Fibroblast of gingiva (primary cell): ENCODE results near the gene CAMK2B.
A peak's percentile ranks its signal among the peaks of the same experiment; 100 is the strongest.
"Not testable (repeated sequence)": the region's sequence is repeated elsewhere in the genome, so short reads cannot be mapped to it uniquely, and the experiment has no call there.

Source experiments
- DNase-seq: peaks from one replicate; pipeline ENCODE4 v3.0.0-alpha.2; 2011; ENCODE audit warnings: low read depth

The CAMK2B gene

GRCh38 chr7:44215531-44215930, 109.9 kb downstream of the CAMK2B start:
- DNase-seq, result no peak

- DNase-seq, result no peak
These were observed 111.5 kb downstream of the CAMK2B start for GRCh38 chr7:44213877-44214388.

GRCh38 chr7:44213206-44213876, 112.1 kb downstream of the CAMK2B start:
- no peak for DNase-seq

DNA sequence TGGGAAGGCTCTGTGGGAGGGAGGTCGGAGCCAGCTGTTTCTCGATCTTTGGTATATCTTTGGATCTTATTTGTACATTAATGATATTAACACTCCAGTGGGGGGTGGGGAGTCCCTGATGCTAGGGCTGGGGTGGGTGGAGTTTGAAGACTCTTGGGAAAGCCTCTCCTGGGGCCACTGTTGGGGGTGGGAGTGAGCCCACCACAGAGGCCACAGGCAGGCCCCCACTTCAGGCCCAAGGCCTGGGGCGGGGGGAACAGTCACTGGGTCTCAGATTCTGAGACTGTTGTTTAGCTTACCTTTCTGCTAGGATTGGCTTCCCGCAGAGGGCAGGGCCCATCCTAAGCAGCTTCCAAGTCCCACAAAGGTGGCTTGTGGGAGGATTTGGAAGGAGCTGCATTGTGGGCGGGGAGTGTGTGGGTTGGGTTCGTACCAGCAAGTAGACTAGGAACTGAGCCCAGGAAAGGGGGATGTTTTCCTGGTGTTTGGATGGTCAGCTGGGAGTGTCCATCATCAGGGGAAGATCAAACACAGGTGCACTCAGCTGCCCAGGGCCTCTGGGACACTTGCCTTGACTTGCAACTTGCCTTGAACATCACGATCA, 112.7 kb downstream of the CAMK2B start:
- DNase-seq, result no peak

DNA sequence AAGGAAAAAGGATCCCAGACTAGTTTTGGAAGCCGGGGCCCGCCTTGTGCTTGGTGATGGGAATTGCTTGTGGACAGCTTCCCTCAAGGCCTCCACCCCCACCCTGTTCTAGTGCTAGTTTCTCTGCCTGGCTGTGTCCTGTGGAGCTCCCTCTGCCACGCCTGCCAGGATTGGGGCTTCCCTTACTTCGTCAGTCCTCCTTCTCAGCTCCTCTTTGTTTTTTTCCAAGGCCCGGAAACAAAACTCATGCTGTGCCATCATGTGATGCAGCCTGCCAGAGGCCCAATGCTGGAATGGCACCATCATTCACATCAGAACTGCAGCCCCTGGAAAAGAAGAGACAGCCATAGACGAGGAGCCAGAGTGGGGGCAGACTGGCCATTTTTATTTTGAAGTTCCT, 113.4 kb downstream of the CAMK2B start:
- DNase-seq, result no peak

- no peak for DNase-seq
These were observed 114.2 kb downstream of the CAMK2B start for GRCh38 chr7:44211126-44211675.

DNA sequence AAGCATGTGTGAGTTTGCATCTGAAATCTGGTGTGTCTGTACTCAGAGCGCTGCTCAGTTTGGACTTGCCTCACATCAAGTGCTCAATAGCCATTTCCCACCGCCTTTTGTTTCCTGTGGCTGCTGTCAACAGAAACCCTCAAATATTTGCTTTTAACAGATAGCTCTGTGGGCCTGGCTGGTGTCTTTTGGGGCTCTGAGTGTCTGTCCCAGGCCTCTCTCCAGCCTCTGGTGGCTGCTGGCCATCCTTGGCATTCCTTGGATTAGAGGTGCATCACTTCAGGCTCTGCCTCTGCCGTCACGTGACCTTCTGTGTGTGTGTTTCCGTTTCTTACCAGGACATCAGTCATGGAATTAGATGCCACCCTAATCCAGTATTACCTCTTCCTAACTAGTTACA, 115.3 kb downstream of the CAMK2B start:
- DNase-seq, result no peak

DNA sequence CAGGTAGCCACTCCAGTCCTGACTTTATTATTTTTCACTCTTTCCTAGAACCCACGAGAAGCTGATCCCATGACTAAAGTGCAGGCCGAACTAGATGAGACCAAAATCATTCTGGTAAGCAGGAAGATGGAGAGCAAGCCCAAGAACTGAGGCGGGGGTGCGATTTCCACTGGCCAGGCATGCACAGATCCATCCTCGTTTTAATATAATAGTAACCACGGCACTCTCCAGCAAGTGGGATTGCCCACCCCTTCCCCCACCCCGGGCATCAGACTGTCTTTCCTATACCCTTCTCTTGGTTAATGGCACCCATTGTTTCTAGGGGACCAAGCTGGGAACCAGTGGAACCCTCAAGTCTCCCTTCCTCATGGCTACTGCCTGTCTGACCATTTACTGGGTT, 117.3 kb downstream of the CAMK2B start:
- DNase-seq, result no peak

- DNase-seq, result no peak
These were observed 119.4 kb downstream of the CAMK2B start for GRCh38 chr7:44206008-44206407.

DNA sequence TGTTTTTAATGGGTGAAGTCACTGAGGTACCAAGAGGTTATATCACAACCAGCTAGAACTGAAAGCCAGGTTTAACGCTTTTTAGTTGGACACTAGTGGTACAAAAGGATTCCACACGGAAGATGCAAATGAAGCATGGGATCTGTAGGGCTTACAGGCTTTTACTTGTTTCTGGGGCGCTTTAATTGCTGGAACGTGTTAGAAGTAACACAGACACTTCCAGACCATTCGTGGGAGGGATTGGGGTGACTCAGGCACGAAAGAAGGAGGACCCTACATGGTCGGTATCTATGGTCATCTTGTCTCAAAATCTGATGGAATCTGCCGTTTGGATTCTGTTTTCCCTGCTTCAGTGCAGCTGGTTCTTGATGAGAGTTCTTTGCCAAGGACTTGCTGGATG, 123.6 kb downstream of the CAMK2B start:
- DNase-seq, result no peak

GRCh38 chr7:44200699-44201461, 124.5 kb downstream of the CAMK2B start, which contains the start of gene YKT6:
Gene YKT6 (plus strand): TSS chr7:44200978. CDS start chr7:44201136, 158 bp downstream.
- DNase-seq, result peak; percentile 86

DNA sequence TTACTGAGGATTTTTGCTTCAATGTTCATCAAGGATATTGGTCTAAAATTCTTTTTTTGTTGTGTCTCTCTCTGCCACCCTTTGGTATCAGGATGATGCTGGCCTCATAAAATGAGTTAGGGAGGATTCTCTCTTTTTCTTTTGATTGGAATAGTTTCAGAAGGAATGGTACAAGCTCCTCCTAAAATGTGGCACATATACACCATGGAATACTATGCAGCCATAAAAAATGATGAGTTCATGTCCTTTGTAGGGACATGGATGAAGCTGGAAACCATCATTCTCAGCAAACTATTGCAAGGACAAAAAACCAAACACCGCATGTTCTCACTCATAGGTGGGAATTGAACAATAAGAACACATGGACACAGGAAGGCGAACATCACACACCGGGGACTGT, 125.2 kb downstream of the CAMK2B start:
- DNase-seq, result not testable (repeated sequence)

DNA sequence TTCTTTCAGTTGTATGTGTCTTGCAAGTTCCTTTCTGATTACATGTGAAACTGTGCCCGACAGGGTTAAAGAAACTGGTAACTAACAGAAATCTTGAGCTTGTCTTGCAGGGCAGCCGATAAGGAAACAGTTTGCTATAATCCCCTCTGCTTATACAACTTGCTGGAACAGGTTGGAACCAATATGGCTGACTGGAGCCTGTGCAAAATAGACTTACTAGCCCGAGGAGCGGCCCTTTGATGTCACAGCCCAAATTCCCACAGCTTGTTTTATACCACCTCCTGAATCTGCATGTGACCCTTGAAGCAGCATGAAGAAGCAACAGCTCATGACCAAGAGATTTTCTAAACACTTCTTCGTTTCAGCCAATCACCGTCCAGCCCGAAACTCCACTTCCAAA, 127.9 kb downstream of the CAMK2B start:
- DNase-seq, result no peak

GRCh38 chr7:44196450-44196872, 128.9 kb downstream of the CAMK2B start:
- DNase-seq, result peak; percentile 42

GRCh38 chr7:44195889-44196288, 129.5 kb downstream of the CAMK2B start:
- DNase-seq, result no peak

- DNase-seq, result no peak
These were observed 130.7 kb downstream of the CAMK2B start for GRCh38 chr7:44194562-44195145.

- no peak for DNase-seq
These were observed 131.3 kb downstream of the CAMK2B start for GRCh38 chr7:44194069-44194468.

DNA sequence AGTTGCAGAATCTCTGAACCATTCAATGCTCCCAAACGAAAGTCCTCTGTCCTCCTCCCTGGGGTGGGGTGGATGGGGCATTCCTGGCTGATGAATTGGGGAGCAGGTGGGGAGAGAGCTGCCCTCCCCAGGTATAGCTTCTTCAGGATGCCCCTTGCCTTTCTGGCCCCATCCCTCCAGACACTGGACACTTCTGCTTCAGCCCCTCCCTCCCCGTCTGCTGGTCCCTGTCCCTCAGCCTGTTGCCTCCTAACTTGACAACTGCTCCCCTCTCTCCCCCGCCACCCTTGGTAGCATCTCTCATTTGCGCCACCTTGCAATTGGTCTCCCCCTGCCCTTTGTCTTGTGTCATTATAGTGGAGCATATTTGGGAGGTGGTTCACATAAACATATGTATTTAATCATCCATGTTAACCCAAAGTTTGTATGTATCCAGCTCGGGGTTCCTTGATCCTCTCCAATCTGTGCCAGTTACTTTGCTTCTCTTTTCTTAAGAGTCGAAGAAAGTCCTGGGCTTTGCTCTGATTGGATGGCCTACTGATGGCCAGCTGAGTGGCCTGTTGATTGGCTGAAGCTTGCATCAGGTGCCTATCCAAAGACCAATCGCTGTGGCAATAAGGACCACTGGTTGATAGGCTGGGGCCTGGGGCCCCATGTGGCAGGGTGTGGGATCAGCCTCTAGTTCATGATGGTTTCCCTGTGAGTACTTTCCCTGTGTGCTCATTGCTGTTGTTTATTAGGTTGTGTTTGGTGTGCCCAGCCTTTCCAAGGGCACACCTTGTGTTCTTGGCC, 132.2 kb downstream of the CAMK2B start:
- no peak for DNase-seq

GRCh38 chr7:44191171-44191570, 134.2 kb downstream of the CAMK2B start:
- DNase-seq, result no peak

DNA sequence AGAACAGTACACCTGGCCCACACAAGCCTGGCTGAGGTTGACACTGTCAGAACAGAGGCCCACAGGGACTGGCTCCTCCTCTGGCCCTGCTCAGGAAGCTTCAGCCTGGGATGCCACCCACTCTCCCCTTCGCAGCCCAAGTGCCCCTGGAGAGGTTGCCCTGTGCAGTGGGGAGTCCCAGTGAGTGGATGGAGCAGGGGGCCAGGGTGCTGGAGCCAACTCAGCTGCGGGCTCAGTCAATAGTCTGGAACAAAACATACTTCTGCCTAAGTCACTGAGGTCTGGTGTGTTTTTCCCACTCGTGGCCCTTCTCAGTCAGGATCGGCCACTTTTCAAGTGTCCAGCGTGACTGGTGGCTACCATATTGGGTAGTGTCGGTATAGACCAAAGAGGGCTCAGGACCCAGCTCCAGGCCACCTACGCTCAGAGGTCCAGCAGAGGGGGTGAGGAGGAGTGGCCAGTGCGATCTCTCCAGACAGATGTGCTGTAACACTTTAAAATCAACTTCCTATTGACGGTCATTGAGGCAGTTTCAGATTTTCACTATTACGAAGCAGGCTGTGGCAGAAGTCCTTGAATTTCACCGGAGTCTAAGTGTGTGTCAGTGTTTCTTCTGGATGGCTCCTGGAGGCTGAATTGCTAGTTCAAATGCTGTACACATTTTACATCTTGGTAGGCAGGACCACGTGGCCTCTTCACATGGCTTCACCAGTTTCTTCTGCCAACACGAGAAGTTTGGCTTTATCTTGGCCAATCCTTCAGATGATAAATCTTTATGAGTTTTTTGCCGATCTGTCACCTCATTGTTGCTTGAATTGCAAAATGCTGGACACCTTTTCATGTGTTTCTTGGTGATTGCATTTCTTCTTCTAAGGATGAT, 135.2 kb downstream of the CAMK2B start:
- no peak for DNase-seq
